NCI-H2029 (cell line): Measurements from ENCODE around the gene PEDS1.
A peak's percentile ranks its signal among the peaks of the same experiment; 100 is the strongest.
"Not testable (repeated sequence)": the region's sequence is repeated elsewhere in the genome, so short reads cannot be mapped to it uniquely, and the experiment has no call there.

Source experiments
- DNase-seq: peaks from one replicate; lab custom pipeline; 2025; lab: John Stamatoyannopoulos, UW

Gene PEDS1

DNA sequence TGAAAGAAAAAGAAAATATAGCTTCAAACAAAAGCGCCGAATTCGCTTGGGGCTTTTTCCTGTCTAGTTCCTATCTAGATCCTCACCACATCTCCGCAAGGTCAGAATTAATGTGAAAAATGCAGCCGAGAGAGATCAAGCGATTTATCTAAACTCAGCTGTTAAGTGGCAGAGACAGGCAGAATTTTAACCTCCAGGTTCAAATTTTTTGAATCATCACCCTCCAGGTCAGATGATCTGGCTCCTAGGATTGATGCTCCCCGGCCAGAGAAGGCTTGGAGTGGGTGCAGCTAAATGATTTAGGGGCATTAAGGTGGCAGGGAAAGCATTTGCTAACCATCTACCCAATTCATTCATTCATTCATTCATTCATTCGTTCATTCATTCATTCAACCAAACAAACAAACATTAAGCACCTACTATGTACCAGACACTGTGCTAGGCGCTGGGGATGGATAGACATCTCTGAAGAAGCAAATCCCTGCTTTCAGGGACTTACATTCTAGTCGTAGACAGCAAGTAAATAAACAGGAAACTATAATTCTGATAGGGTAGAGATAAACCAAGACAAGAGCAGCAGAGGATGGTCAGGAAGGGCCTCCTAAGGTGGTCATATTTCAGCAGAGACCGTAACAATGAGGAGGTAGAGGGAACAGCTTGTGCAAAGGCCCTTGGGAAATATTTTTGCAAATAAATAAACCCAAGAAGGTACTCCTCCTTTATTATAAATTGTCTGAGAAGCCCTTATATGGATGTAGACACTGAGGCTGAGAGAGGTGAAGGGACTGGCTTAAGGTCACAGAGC lies 39.9 kb downstream of the PEDS1 start:
- DNase-seq = no peak

DNA sequence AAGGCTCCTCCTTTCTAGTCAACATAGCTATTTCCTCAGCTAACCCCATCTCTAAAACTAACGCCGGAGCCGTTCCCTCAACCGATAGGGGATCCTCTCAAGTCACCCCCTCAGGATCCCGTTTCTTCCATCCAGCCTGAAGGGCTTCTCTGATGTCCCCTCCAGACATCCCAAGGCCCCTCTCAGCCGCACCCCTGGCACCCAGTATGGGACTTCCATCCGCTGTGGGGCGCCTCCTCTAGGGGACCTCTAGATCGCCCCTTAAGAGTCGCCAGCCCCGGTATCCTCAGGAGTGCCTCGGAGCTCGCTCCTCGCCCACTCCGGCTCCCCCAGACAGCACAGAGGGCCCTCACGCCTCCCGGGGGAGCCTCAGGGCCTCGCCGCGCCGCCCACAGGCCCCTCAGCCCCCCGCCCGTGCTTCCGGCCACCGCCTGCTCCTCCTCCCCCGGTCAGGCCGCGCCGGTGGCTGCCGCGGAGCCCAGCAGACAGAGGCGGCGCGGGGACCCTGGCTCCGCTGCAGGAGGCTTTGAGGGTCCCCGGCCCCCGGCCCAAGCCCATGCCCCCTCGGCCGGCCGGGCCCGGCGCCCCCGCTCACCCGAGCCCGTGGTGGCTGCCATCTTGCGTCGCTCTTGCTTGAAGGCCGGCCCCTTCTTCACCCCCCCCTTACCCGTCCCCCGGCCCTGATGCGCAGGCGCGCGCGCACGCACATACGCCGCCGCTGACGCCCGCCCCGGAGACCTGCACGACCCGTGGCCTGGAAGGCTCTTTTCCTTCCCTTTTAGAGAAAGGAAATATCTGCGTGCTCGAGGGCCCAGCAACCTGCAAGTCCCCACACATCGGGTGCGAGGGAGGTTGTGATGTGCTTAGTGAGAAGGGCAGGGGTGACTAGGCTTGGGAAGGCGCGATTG lies 40.8 kb downstream of the PEDS1 start, which contains the start of gene UBE2V1:
UBE2V1 (minus strand) TSS at position 639 of the 908 bp plus-strand sequence; CDS start at position 617, 22 bp downstream.
- peak; percentile 85 for DNase-seq

DNA sequence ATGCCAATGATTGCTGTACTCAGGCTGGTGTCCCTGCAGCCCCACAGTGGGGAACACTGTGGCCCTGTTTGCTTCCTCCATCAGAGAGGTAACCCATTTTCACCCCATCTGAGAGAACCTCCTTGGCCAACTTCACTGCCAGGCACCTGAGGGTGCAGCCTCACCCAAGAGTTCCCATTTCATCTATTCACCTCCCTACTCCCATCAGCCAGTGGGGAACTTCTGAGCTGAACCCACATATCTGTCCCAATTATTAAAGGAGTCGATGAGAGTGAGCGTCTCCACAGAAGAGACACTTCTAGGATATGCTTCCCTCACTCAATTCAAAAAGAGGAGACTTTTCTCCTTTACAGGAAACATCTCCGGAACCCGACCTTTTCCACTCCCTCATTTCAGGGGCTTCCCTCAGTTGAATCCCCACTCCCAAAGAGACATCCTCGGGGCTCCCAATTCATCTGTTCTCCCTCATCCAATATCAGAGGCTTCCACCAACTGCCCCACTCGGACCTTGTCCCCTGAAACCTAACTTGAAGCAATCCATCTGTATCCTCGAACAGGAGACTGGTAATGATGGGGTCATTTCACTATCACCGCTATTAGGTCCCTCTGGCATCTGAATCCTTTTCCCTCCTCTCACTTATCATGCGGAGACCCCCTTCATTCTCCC lies 41.6 kb downstream of the PEDS1 start:
- DNase-seq = no peak

DNA sequence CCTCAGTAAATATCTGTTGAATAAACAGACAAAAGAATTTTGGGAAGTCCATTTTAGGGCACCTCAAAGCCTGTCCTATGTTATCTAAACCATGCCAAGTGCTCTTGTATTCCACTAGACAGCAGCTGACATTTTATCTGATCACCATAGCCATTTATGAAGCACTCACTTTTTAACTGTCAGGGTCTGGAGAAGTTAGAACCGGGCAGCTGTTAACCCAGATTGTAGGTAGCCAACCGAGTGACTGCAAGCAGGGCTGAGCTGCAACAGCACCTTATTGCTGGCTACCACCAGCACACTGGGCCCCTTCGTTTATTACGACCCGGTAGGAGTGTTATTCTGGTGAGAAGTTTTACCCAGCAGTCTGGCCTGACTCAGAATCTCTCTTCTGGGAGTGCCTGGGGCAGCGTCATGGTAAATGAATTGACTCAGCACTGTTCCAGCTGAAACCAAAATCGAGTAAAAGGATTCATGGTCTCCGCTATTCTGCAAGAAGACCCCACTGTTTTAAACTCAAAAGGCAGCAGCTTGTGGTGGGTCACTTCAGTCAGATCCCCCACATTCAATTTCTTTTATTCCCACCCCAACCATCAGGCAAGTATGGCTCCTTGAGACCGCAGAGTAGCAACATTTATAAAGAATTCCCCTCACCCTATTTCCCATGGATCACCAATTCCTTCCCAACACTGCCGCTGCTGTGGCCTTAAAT lies 42.2 kb downstream of the PEDS1 start:
- no peak for DNase-seq

DNA sequence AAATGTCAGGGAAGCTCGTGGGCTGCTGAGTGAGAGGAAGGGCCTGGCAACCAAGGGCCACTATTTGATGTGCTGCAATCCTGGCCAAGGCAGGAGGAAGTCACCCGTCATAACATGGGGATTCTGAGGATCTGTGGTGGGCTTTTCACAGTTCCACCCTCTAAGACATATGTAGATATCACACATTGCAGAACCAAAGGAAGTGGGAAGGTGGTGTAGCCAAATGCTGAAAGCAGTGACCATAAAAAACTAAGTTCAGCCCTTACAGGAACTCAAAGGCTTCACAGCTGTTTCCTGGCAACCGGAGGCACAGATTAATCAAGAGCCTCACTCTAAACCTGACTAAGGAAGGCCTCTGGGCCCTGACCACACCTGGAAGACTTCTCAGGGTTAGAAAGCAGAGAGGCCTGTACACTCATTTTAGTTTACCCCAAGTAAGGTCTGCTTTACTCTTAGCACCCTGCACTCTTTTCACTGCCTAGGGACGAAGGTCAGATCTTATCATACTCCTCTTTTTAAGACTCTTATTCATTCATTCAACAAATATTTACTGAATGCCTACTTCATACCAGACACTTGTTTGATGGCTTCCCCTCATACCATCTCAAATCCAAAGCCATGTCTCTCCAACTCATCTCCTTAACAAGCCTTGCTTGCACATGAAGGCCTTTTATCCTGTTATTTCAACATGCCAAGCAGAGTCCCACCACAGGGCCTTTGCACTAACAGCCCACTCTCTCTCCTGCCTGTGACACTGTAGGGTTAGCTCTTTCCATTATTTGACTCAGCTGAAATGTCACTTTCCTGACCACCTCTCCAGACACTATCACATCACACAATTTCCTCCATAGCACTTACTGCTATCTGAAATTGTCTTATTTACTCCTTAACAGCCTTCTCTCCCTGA lies 43.1 kb downstream of the PEDS1 start:
- DNase-seq = no peak

DNA sequence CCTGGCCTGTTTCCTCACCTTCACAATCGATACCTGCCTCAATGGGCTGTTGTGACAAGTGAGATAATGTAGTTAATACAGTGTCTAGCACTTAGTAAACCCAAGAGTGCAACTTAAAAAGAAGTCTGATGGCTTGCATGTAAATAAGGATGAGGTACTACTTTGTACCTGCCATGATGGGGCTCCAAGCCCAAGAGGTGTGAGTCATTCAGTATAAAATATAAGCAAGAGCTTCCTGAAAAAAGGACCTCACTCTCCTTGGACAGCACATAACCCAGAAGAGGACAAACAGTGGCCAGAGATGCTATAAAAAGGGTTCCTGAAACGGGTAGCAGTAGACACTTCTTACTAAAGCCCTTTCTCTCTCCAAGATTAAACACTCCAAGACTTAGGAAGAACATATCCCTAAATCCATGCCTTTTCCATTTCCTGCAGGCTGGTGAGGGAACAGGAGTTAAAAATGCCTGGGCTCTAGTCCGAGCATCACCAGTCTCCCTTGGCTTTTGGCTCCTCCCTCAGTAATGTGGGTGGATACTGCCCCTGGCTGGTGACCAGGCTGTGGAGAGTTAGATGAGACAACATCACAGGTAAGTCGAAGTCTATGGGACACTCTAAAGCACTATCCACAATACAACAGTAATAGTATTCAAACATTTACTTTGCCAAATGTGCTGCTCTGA lies 44.8 kb downstream of the PEDS1 start:
- no peak for DNase-seq

DNA sequence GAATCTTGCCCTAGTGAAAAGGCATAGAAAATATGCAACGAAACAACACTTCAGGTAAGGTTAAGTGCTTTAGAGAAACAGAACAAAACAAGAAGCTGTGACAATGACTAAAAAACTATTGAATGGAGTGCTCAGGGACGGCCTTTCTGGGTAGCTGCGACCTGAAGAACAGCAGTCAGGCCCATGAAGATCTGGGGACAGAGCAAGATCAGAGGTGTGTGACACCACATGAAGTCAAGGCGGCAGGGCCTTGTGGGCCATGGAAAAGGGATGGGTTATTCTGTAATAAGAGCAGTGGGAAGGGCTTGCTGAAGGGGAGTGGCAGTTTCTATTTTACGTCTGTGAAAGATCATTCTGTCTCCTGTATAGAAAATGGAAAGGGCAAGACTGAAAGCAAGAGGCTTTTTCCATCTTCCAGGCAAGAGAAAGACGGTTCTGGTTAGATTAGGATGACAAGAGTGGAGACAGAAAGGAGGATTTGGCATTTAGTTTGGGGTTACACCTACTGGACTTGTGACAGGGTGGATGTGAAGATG lies 45.7 kb downstream of the PEDS1 start:
- DNase-seq = no peak

DNA sequence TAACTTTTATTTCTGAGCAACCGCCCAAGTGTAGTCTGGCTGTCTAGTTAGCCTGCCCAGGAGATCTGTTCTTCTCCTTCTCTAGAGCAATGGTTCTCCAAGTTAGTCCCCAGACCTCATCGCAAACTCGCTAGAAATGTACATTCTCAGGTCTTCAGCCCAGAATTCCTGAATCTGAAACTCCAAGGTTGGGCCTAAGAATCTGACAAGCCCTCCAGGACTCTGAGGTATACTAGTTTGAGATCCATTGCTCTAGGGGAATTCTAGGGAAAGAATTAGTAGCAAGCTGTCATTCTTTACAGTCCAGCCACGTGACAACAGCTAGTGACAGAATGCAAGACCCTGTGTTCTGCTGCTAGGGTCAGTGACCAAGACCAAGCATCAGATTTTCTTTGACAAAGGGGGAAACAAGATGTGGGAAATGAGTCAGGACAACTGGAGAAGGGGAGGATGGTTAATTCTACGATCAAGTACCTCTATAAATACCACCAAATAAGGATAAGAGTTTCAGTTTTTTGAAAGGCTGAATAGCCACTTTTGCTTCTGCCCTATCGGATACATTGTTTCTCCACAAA lies 46.4 kb downstream of the PEDS1 start:
- no peak for DNase-seq

DNA sequence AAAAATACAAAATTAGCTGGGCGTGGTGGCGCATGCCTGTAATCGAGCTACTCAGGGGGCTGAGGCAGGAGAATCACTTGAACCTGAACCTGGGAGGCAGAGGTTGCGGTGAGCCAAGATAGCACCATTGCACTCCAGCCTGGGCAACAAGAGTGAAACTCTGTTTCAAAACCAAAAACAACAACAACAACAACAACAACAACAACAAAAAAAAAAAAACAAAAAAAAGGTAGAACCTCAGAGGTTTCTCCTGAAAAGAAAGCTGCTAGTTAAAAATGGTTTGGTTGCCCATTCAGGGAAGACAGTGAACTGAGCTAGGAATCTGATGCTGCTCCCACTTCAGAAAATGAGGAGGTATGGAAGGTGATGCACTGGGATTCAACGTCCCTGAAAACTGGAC lies 46.9 kb downstream of the PEDS1 start:
- DNase-seq = not testable (repeated sequence)
